ENCODE results near the gene LTBP2. TPM values are rescaled to one million over a fixed set of nuclear protein-coding genes. Genes with fewer than 3 reads are reported as not detected.

Gene LTBP2
- polyA plus RNA-seq, 1 experiment, result 41.1 TPM

Other genes starting within 250 kb of the LTBP2 start
- not detected in 2 replicates for gene SYNDIG1L, start 186.0 kb downstream of the LTBP2 start, polyA plus RNA-seq (2011; rRNA removed)
- gene NPC2, start 118.9 kb downstream of the LTBP2 start, polyA plus RNA-seq (2011; rRNA removed), result 166 and 267 TPM in 2 replicates
- gene ISCA2, start 118.5 kb downstream of the LTBP2 start, polyA plus RNA-seq (2011; rRNA removed), result 13.0 and 25.6 TPM in 2 replicates
- 38.8 and 52.7 TPM in 2 replicates for gene AREL1, start 100.8 kb upstream of the LTBP2 start, polyA plus RNA-seq (2011; rRNA removed)
- 30.6 and 70.2 TPM in 2 replicates for gene FCF1, start 100.9 kb upstream of the LTBP2 start, polyA plus RNA-seq (2011; rRNA removed)
- 5.5 and 7.2 TPM in 2 replicates for gene YLPM1, start 151.1 kb upstream of the LTBP2 start, polyA plus RNA-seq (2011; rRNA removed)